Subcutaneous abdominal adipose tissue (tissue), 5 donors: Measurements from ENCODE around the gene CCDC40.

Source experiments
- H3K27ac ChIP-seq: one replicate; pipeline ENCODE4 v1.7.0; 2013; ENCODE audit warnings: low read depth, mild to moderate bottlenecking, inconsistent platforms, low read length, moderate library complexity
- H3K27me3 ChIP-seq, 5 donors: one replicate each; pipeline ENCODE4 v1.7.0; 2013; ENCODE audit warnings: low read length in 5 of 5, inconsistent platforms in 1 of 5; ENCODE audit not compliant: control insufficient read depth in 5 of 5, insufficient read depth in 4 of 5
- H3K36me3 ChIP-seq, 5 donors: one replicate each; pipeline ENCODE4 v1.7.0; 2013; ENCODE audit warnings: low read length in 5 of 5; ENCODE audit not compliant: control insufficient read depth in 5 of 5, insufficient read depth in 5 of 5
- H3K4me1 ChIP-seq, 5 donors: one replicate each; pipeline ENCODE4 v1.7.0; 2013; ENCODE audit warnings: low read length in 5 of 5, mild to moderate bottlenecking in 3 of 5, moderate library complexity in 1 of 5; ENCODE audit not compliant: control insufficient read depth in 5 of 5, insufficient read depth in 5 of 5
- H3K4me3 ChIP-seq, 5 donors: one replicate each; pipeline ENCODE4 v1.7.0; 2013; ENCODE audit warnings: low read length in 5 of 5, low read depth in 1 of 5
- H3K9ac ChIP-seq, 5 donors: one replicate each; pipeline ENCODE4 v1.7.0; 2013; ENCODE audit warnings: low read length in 5 of 5, mild to moderate bottlenecking in 4 of 5, moderate library complexity in 3 of 5
- H3K9me3 ChIP-seq, 5 donors: one replicate each; pipeline ENCODE4 v1.7.0; 2013; ENCODE audit warnings: low read length in 5 of 5; ENCODE audit not compliant: control insufficient read depth in 5 of 5
- donor health status: healthy.
- donor health status: healthy.
- donor health status: healthy.
- donor health status: healthy.
- donor health status: healthy.

The CCDC40 gene

GRCh38 chr17:80071116-80071841 lies 34.8 kb downstream of the CCDC40 start:
- no peaks in the 10 kb centered on the region for H3K36me3 ChIP-seq
- no peaks in the 10 kb centered on the region for H3K9me3 ChIP-seq
- no peaks in the 10 kb centered on the region for H3K27me3 ChIP-seq
- peaks cover 9 to 38% (median 35%) of the 10 kb centered on the region in 5 donors for H3K4me1 ChIP-seq
- peak overlapping the region; percentile 96 for H3K27ac ChIP-seq
- H3K9ac ChIP-seq, result peak overlapping the region; percentile 54 to 82 (median 75)
- peak overlapping the region; percentile 42 to 71 (median 66) for H3K4me3 ChIP-seq

DNA sequence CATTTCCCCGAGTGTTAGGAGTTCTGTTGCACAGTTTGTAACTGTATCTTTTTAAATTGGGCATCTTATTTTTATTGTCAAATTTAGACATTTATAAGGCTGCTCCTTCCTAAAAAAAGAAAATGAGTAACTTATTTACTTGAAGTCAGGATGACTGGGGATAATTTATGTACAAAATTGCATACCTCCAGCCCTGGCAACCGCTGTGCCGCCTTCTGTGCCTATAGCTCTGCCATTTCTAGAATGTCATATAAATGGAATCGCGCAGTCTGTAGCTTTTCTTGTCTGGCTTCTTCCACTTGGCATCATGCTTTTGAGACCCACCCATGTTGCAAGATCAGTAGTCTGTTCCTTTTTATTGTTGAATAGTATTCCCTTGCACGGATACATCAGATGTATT lies 36.0 kb downstream of the CCDC40 start:
- no peaks in the 10 kb centered on the region for H3K27me3 ChIP-seq
- no peak overlapping the region for H3K9ac ChIP-seq
- H3K36me3 ChIP-seq, result no peaks in the 10 kb centered on the region
- H3K4me3 ChIP-seq, result no peak overlapping the region
- peaks cover 9 to 38% (median 35%) of the 10 kb centered on the region in 5 donors for H3K4me1 ChIP-seq
- H3K9me3 ChIP-seq, result no peaks in the 10 kb centered on the region
- H3K27ac ChIP-seq, result no peak overlapping the region

DNA sequence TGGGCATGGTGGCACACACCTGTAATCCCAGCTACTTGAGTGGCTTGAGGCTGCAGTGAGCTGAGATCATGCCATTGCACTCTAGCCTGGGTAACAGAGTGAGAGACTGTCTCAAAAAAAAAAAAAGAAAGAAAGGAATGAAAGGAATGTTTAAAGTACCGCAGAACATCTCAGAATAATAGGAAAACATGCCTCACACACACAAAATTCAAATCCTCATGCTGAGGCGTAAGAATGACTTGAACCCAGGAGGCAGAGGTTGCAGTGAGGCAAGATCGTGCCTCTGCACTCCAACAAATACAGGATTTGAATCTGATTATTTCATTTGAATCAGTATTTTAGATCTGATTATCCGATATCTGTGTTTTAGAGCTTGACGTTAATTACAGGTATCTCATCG lies 43.6 kb downstream of the CCDC40 start:
- Histone ChIP-seq H3K4me3 (no peak overlapping the region), H3K27me3 (no peaks in the 10 kb centered on the region), H3K9me3 (no peaks in the 10 kb centered on the region), H3K4me1 (peaks cover 0 to 10% (median 6%) of the 10 kb centered on the region in 5 donors), H3K9ac (no peak overlapping the region), H3K27ac (no peak overlapping the region), H3K36me3 (peaks cover 0 to 4% (median 0%) of the 10 kb centered on the region in 5 donors)

- Histone ChIP-seq H3K4me1 (peaks cover 0 to 10% (median 6%) of the 10 kb centered on the region in 5 donors), H3K27me3 (no peaks in the 10 kb centered on the region), H3K4me3 (no peak overlapping the region), H3K36me3 (peaks cover 0 to 4% (median 0%) of the 10 kb centered on the region in 5 donors), H3K9me3 (no peaks in the 10 kb centered on the region), H3K9ac (no peak overlapping the region), H3K27ac (no peak overlapping the region)
These were observed 45.2 kb downstream of the CCDC40 start for GRCh38 chr17:80081596-80081995.

- no peaks in the 10 kb centered on the region for H3K27me3 ChIP-seq
- H3K9ac ChIP-seq, result peak overlapping the region in 2 of 5 donors; percentile 41 to 69
- H3K9me3 ChIP-seq, result no peaks in the 10 kb centered on the region
- H3K4me1 ChIP-seq, result peaks cover 0 to 10% (median 6%) of the 10 kb centered on the region in 5 donors
- H3K27ac ChIP-seq, result no peak overlapping the region
- H3K36me3 ChIP-seq, result peaks cover 0 to 4% (median 0%) of the 10 kb centered on the region in 5 donors
- H3K4me3 ChIP-seq, result peak overlapping the region in 3 of 5 donors; percentile 0 to 36 (median 17)
These were observed 46.1 kb downstream of the CCDC40 start for GRCh38 chr17:80082403-80083135.

DNA sequence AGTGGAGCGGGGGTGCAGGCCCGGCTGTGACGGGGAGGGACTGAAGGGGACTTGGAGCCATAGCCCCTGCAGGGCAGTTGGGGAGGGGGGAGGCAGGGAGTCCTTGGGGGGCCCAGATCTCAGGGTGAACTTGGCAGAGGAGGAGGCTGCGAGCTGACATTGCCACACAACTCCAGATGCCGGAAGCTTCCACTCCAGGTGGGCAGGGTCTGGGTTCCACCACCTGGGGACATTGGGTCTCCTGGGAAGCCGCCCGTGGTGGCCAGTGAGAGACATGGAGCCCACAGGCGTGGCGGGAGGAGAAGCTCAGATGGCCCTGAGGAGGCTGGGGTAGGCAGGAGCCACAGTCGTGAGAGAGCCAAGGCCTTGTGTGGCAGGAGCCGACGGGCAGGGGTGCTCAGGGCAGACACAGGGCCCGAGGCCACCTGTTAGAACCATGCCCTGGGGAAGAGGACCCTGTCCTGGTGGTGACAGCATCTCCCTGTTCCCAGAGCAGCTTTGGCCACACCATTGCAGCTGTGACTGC lies 46.8 kb downstream of the CCDC40 start:
- Histone ChIP-seq H3K9ac (no peak overlapping the region), H3K27ac (no peak overlapping the region)

GRCh38 chr17:80084773-80085172 lies 48.3 kb downstream of the CCDC40 start:
- H3K9me3 ChIP-seq, result no peaks in the 10 kb centered on the region
- no peak overlapping the region for H3K27ac ChIP-seq
- H3K4me1 ChIP-seq, result peaks cover 0 to 10% (median 6%) of the 10 kb centered on the region in 5 donors
- H3K27me3 ChIP-seq, result no peaks in the 10 kb centered on the region
- H3K4me3 ChIP-seq, result no peak overlapping the region
- H3K36me3 ChIP-seq, result peaks cover 0 to 4% (median 0%) of the 10 kb centered on the region in 5 donors
- H3K9ac ChIP-seq, result no peak overlapping the region

More for the DNA sequence above, 46.8 kb downstream of the CCDC40 start:
- Histone ChIP-seq H3K4me1 (peaks cover 0 to 10% (median 6%) of the 10 kb centered on the region in 5 donors), H3K9me3 (no peaks in the 10 kb centered on the region), H3K36me3 (peaks cover 0 to 4% (median 0%) of the 10 kb centered on the region in 5 donors), H3K4me3 (no peak overlapping the region), H3K27me3 (no peaks in the 10 kb centered on the region)

GRCh38 chr17:80086081-80086480 lies 49.6 kb downstream of the CCDC40 start:
- Histone ChIP-seq H3K9ac (no peak overlapping the region), H3K27me3 (no peaks in the 10 kb centered on the region), H3K4me1 (peaks cover 0 to 10% (median 6%) of the 10 kb centered on the region in 5 donors), H3K9me3 (no peaks in the 10 kb centered on the region), H3K4me3 (no peak overlapping the region), H3K27ac (no peak overlapping the region), H3K36me3 (peaks cover 0 to 4% (median 0%) of the 10 kb centered on the region in 5 donors)

DNA sequence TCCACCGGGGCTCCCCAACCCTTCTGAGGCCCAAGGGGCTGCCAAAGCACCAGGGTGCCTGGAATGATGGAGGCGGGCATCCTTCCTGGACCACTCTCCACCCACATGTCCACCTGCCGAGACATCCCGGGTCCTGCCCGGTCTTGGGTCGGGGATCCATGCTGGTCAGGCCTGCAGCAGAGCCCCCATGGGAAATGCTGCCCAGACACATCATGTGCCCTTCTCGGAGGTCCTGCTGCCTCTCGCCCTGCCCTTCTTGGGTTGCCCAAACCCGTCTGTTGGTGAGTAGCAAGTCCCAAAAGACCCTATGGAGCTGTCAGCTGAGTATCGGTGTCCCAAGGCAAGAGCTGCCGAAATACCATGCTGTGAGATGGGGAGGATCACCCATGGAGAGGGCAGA lies 50.2 kb downstream of the CCDC40 start:
- Histone ChIP-seq H3K27ac (no peak overlapping the region), H3K9me3 (no peaks in the 10 kb centered on the region), H3K4me1 (peaks cover 0 to 10% (median 7%) of the 10 kb centered on the region in 5 donors), H3K9ac (no peak overlapping the region), H3K36me3 (peaks cover 0 to 4% (median 0%) of the 10 kb centered on the region in 5 donors), H3K4me3 (no peak overlapping the region), H3K27me3 (no peaks in the 10 kb centered on the region)
